H9 (cell line): Measurements from ENCODE around the gene EDRF1. TPM values are rescaled to one million over a fixed set of nuclear protein-coding genes. Genes with fewer than 3 reads are reported as not detected.

Experiments
- DNase-seq: peaks from one replicate; pipeline ENCODE4 v3.0.0-alpha.2; 2017
- H2AFZ ChIP-seq: one replicate; pipeline ENCODE4 v1.6.1; 2013; ENCODE audit warnings: mild to moderate bottlenecking, low read length, control low read depth, moderate library complexity
- H2AK5ac ChIP-seq: 2 replicates; pipeline ENCODE4 v1.6.1; 2013; ENCODE audit warnings: low read length, control low read depth, mixed read lengths; ENCODE audit not compliant: insufficient read length
- H2BK120ac ChIP-seq: one replicate; pipeline ENCODE4 v1.6.1; 2013; ENCODE audit warnings: low read depth, mild to moderate bottlenecking, low read length, control low read depth, inconsistent platforms; ENCODE audit not compliant: poor library complexity, severe bottlenecking
- H2BK12ac ChIP-seq: 2 replicates; pipeline ENCODE4 v1.6.1; 2013; ENCODE audit warnings: low read length, control low read depth, mixed read lengths, low read depth; ENCODE audit not compliant: insufficient read length
- H2BK15ac ChIP-seq: 2 replicates; pipeline ENCODE4 v1.6.1; 2013; ENCODE audit warnings: low read depth, low read length, control low read depth
- H2BK20ac ChIP-seq: one replicate; pipeline ENCODE4 v1.6.1; 2013; ENCODE audit warnings: low read depth, mild to moderate bottlenecking, low read length, control low read depth, inconsistent platforms; ENCODE audit not compliant: poor library complexity, severe bottlenecking
- H2BK5ac ChIP-seq: 2 replicates; pipeline ENCODE4 v1.6.1; 2013; ENCODE audit warnings: low read length, control low read depth, mixed read lengths; ENCODE audit not compliant: insufficient read length
- H3K14ac ChIP-seq: 2 replicates; pipeline ENCODE4 v1.6.1; 2013; ENCODE audit warnings: low read length, control low read depth; ENCODE audit not compliant: insufficient read depth
- H3K18ac ChIP-seq: 2 replicates; pipeline ENCODE4 v1.6.1; 2013; ENCODE audit warnings: low read depth, mild to moderate bottlenecking, mixed read lengths, low read length, control low read depth; ENCODE audit not compliant: insufficient read length
- H3K23ac ChIP-seq: 2 replicates; pipeline ENCODE4 v1.6.1; 2013; ENCODE audit warnings: low read length, control low read depth, mixed read lengths, low read depth; ENCODE audit not compliant: insufficient read length
- H3K23me2 ChIP-seq: 2 replicates; pipeline ENCODE4 v1.6.1; 2013; ENCODE audit warnings: low read depth, mild to moderate bottlenecking, mixed read lengths, low read length, control low read depth; ENCODE audit not compliant: insufficient read length, poor library complexity, severe bottlenecking
- H3K27ac ChIP-seq: 2 replicates; pipeline ENCODE4 v1.5.1; 2013; ENCODE audit warnings: low read length, control low read depth, mixed read lengths, low read depth; ENCODE audit not compliant: insufficient read length
- H3K27me3 ChIP-seq: 2 replicates; pipeline ENCODE4 v1.6.1; 2013; ENCODE audit warnings: low read length, control low read depth, inconsistent platforms; ENCODE audit not compliant: insufficient read depth
- H3K4ac ChIP-seq: 2 replicates; pipeline ENCODE4 v1.6.1; 2013; ENCODE audit warnings: low read depth, mild to moderate bottlenecking, control low read depth, inconsistent platforms, low read length, moderate library complexity
- H3K4me1 ChIP-seq: 2 replicates; pipeline ENCODE4 v1.6.1; 2013; ENCODE audit warnings: low read length, control low read depth, inconsistent platforms; ENCODE audit not compliant: insufficient read depth
- H3K4me2 ChIP-seq: 2 replicates; pipeline ENCODE4 v1.6.1; 2013; ENCODE audit warnings: low read length, control low read depth, mixed read lengths; ENCODE audit not compliant: insufficient read length, insufficient read depth
- H3K56ac ChIP-seq: 2 replicates; pipeline ENCODE4 v1.6.1; 2013; ENCODE audit warnings: low read depth, mild to moderate bottlenecking, mixed read lengths, low read length, control low read depth; ENCODE audit not compliant: insufficient read length
- H3K79me1 ChIP-seq: 2 replicates; pipeline ENCODE4 v1.6.1; 2013; ENCODE audit warnings: low read depth, mild to moderate bottlenecking, moderate library complexity, low read length, control low read depth, inconsistent platforms; ENCODE audit not compliant: insufficient read depth, poor library complexity, severe bottlenecking
- H3K79me2 ChIP-seq: 2 replicates; pipeline ENCODE4 v1.6.1; 2013; ENCODE audit warnings: low read length, control low read depth, inconsistent platforms; ENCODE audit not compliant: insufficient read depth
- H3K9ac ChIP-seq: 2 replicates; pipeline ENCODE4 v1.6.1; 2013; ENCODE audit warnings: low read length, control low read depth, mixed read lengths; ENCODE audit not compliant: insufficient read length; ENCODE audit errors: extremely low read depth
- H3K9me3 ChIP-seq: one replicate; pipeline ENCODE4 v1.6.1; 2013; ENCODE audit warnings: low read depth, low read length, inconsistent platforms; ENCODE audit not compliant: control insufficient read depth
- H3T11ph ChIP-seq: one replicate; pipeline ENCODE4 v1.6.1; 2013; ENCODE audit warnings: mild to moderate bottlenecking, low read length, control low read depth, inconsistent platforms
- H4K20me1 ChIP-seq: one replicate; pipeline ENCODE4 v1.6.1; 2013; ENCODE audit not compliant: control insufficient read depth, insufficient read length, insufficient read depth
- H4K5ac ChIP-seq: 2 replicates; pipeline ENCODE4 v1.6.1; 2013; ENCODE audit warnings: low read depth, mild to moderate bottlenecking, mixed read lengths, low read length, control low read depth; ENCODE audit not compliant: insufficient read length
- H4K8ac ChIP-seq: replicated peaks from 2 replicates; pipeline ENCODE4 v1.6.1; 2013; ENCODE audit warnings: low read length, control low read depth, mixed read lengths, low read depth; ENCODE audit not compliant: insufficient read length
- H4K91ac ChIP-seq: 2 replicates; pipeline ENCODE4 v1.6.1; 2013; ENCODE audit warnings: low read depth, mild to moderate bottlenecking, moderate library complexity, mixed read lengths, low read length, control low read depth; ENCODE audit not compliant: insufficient read length
- H3K27ac Mint-ChIP-seq, 3 experiments: 2 replicates in 2 of 3; 3 replicates in 1 of 3; pipeline ENCODE4 v1.8.0; 2020 to 2021; ENCODE audit warnings: mixed read lengths in 3 of 3, mild to moderate bottlenecking in 1 of 3, moderate library complexity in 1 of 3
- H3K27me3 Mint-ChIP-seq: 2 replicates; pipeline ENCODE4 v1.8.0; 2021; ENCODE audit warnings: low read depth, mild to moderate bottlenecking, moderate library complexity, mixed read lengths
- H3K36me3 Mint-ChIP-seq, 3 experiments: 2 replicates in 2 of 3; 3 replicates in 1 of 3; pipeline ENCODE4 v1.8.0; 2020 to 2021; ENCODE audit warnings: low read depth in 3 of 3, mixed read lengths in 3 of 3; ENCODE audit not compliant: insufficient read depth in 1 of 3
- H3K4me1 Mint-ChIP-seq, 2 experiments: 2 replicates each; pipeline ENCODE4 v1.8.0; 2020; ENCODE audit warnings: mixed read lengths in 2 of 2
- H3K4me3 Mint-ChIP-seq, 2 experiments: 2 replicates in 1 of 2; 3 replicates in 1 of 2; pipeline ENCODE4 v1.8.0; 2020 to 2021; ENCODE audit warnings: mild to moderate bottlenecking in 2 of 2, mixed read lengths in 2 of 2, moderate library complexity in 1 of 2
- H3K9me3 Mint-ChIP-seq, 2 experiments: 2 replicates in 1 of 2; 3 replicates in 1 of 2; pipeline ENCODE4 v1.8.0; 2020; ENCODE audit warnings: mild to moderate bottlenecking in 2 of 2, mixed read lengths in 2 of 2, moderate library complexity in 1 of 2
- CTCF ChIP-seq: fragments of 200-600 bp; sonication (generic); conservative IDR thresholded peaks from 3 replicates; pipeline ENCODE4 v1.8.0; 2021; ENCODE audit warnings: antibody characterized with exemption, mild to moderate bottlenecking
- WGBS: extraction: QIAGEN DNeasy Blood & Tissue Kit; methylation state at CpG from one replicate; pipeline ENCODE4 v1.1.7; 2013; ENCODE audit warnings: missing lambda C conversion rate, low lambda C conversion rate, mixed read lengths; ENCODE audit not compliant: insufficient read length; ENCODE audit errors: extremely low coverage; 5-methylcytosine and 5-hydroxymethylcytosine counted together
- total RNA-seq: library from RNA; stranded (reverse); gene quantifications from 2 replicates; pipeline ENCODE4 v1.2.1, GENCODE V29; 2021

EDRF1 gene
- total RNA-seq, 1 experiment from 2014 or later, result 51.0 TPM

- Histone ChIP-seq H3K23ac (no peak overlapping the region), H4K20me1 (no peaks in the 10 kb centered on the region), H3K27me3 (no peaks in the 10 kb centered on the region), H3K9ac (peak overlapping the region; percentile 33), H4K91ac (no peak overlapping the region), H3K79me1 (no peaks in the 10 kb centered on the region), H3K4me1 (no peaks in the 10 kb centered on the region), H2BK5ac (no peak overlapping the region), H3K14ac (no peak overlapping the region), H4K5ac (no peak overlapping the region), H2AK5ac (no peak overlapping the region), H3T11ph (no peak overlapping the region), H2BK120ac (no peak overlapping the region), H3K56ac (no peak overlapping the region), H2BK20ac (no peak overlapping the region), H3K23me2 (peaks cover 9% of the 10 kb centered on the region), H3K79me2 (peaks cover 6% of the 10 kb centered on the region; the same call in 1 of the 2 replicates), H3K4ac (no peak overlapping the region), H4K8ac (no peak overlapping the region), H3K4me2 (no peak overlapping the region), H3K27ac (no peak overlapping the region), H3K18ac (no peak overlapping the region), H2BK12ac (no peak overlapping the region), H2AFZ (no peak overlapping the region), H2BK15ac (no peak overlapping the region), H3K9me3 (no peaks in the 10 kb centered on the region)
- Mint-ChIP-seq H3K27ac (no peak overlapping the region), H3K36me3 (peaks cover 24 to 54% (median 48%) of the 10 kb centered on the region in 3 experiments), H3K9me3 (peaks cover 5 to 13% of the 10 kb centered on the region in 2 experiments), H3K27me3 (peaks cover 4% of the 10 kb centered on the region), H3K4me3 (peak overlapping the region; percentile 87 to 96), H3K4me1 (peaks cover 7 to 10% of the 10 kb centered on the region in 2 experiments)
- whole genome bisulfite sequencing, result no CpG with 5 or more reads among the region's 6 CpGs
- DNase-seq, result no peak
- no peak for TF ChIP-seq CTCF
These were observed 1.5 kb downstream of the EDRF1 start for GRCh38 chr10:125721035-125721434.
